Naive thymus-derived CD4-positive, alpha-beta T cell (primary cell): Measurements from ENCODE around the gene TMED7. TPM values are rescaled to one million over a fixed set of nuclear protein-coding genes. Genes with fewer than 3 reads are reported as not detected.

Experiments used
- ATAC-seq: fragments of 150-1000 bp; cut with Tn5 transposase; 2 replicates; pipeline ENCODE4 v1.10.0; 2021; ENCODE audit warnings: mild to moderate bottlenecking, moderate library complexity
- CTCF ChIA-PET: fragments of 350-600 bp; sonication (Branson Sonifier 250); formaldehyde crosslinking; loops from one replicate; lab custom pipeline; 2021; ENCODE audit warnings: antibody characterized with exemption; lab: Charles Lee
- POLR2A ChIA-PET: fragments of 350-600 bp; sonication (Branson Sonifier 250); formaldehyde crosslinking; loops from one replicate; lab custom pipeline; 2021; ENCODE audit warnings: antibody characterized with exemption, inconsistent platforms; lab: Charles Lee
- DNase-seq, 9 donors: peaks; one replicate each; pipeline versions ENCODE4 v3.0.0 to v3.0.0-alpha.2; 2020 to 2022; ENCODE audit warnings: mixed read lengths in 1 of 9
- H3K27ac ChIP-seq: one replicate; pipeline ENCODE4 v1.7.0; 2013; ENCODE audit warnings: mild to moderate bottlenecking, low read depth, low read length, moderate library complexity
- H3K27me3 ChIP-seq, 2 donors: one replicate each; pipeline ENCODE4 v1.7.0; 2013; ENCODE audit warnings: low read length in 2 of 2, mild to moderate bottlenecking in 2 of 2, moderate library complexity in 2 of 2; ENCODE audit not compliant: control insufficient read depth in 2 of 2, insufficient read depth in 2 of 2
- H3K36me3 ChIP-seq, 3 experiments: 1 replicate in 2 of 3; 2 replicates in 1 of 3; pipeline ENCODE4 v1.7.0; 2013; ENCODE audit warnings: low read length in 3 of 3, mild to moderate bottlenecking in 3 of 3, moderate library complexity in 1 of 3; ENCODE audit not compliant: insufficient read depth in 3 of 3, control insufficient read depth in 2 of 3
- H3K4me1 ChIP-seq, 2 donors: one replicate each; pipeline ENCODE4 v1.7.0; 2013; ENCODE audit warnings: low read length in 2 of 2, mild to moderate bottlenecking in 2 of 2, moderate library complexity in 1 of 2; ENCODE audit not compliant: control insufficient read depth in 2 of 2, insufficient read depth in 2 of 2
- H3K4me3 ChIP-seq: 2 replicates; pipeline ENCODE4 v1.7.0; 2013; ENCODE audit warnings: mild to moderate bottlenecking, low read length
- H3K9me3 ChIP-seq, 3 experiments: 1 replicate in 2 of 3; 2 replicates in 1 of 3; pipeline ENCODE4 v1.7.0; 2013; ENCODE audit warnings: low read length in 3 of 3; ENCODE audit not compliant: control insufficient read depth in 2 of 3
- H3K27ac Mint-ChIP-seq, 9 donors: one replicate each; pipeline ENCODE4 v1.8.0; 2020 to 2022; ENCODE audit warnings: mixed read lengths in 9 of 9, mild to moderate bottlenecking in 8 of 9, moderate library complexity in 5 of 9, inconsistent platforms in 2 of 9
- H3K27me3 Mint-ChIP-seq, 5 donors: one replicate each; pipeline ENCODE4 v1.8.0; 2021 to 2022; ENCODE audit warnings: mixed read lengths in 5 of 5, mild to moderate bottlenecking in 1 of 5
- H3K36me3 Mint-ChIP-seq, 5 donors: one replicate each; pipeline ENCODE4 v1.8.0; 2020 to 2022; ENCODE audit warnings: mixed read lengths in 5 of 5, mild to moderate bottlenecking in 3 of 5, inconsistent platforms in 1 of 5
- H3K4me1 Mint-ChIP-seq, 7 donors: one replicate each; pipeline ENCODE4 v1.8.0; 2020 to 2022; ENCODE audit warnings: mixed read lengths in 7 of 7, mild to moderate bottlenecking in 3 of 7, inconsistent platforms in 1 of 7
- H3K4me3 Mint-ChIP-seq, 10 donors: one replicate each; pipeline ENCODE4 v1.8.0; 2020 to 2022; ENCODE audit warnings: mild to moderate bottlenecking in 10 of 10, mixed read lengths in 10 of 10, moderate library complexity in 6 of 10, inconsistent platforms in 2 of 10
- H3K9me3 Mint-ChIP-seq, 11 donors: one replicate each; pipeline ENCODE4 v1.8.0; 2020 to 2022; ENCODE audit warnings: mixed read lengths in 11 of 11, mild to moderate bottlenecking in 4 of 11, inconsistent platforms in 1 of 11, moderate library complexity in 1 of 11
- intact Hi-C, 2 donors: fragments of 100-400 bp; cut with micrococcal nuclease; formaldehyde crosslinking; loops; one replicate each; pipeline ENCODE4 v1.15.1; 2023
- polyA plus RNA-seq, 2 donors: library from polyadenylated mRNA; unstranded; fragments of 300-500 nt; fragmentation: Illumina TruSeq; gene quantifications; one replicate each; pipeline ENCODE4 v1.2.3, GENCODE V29; 2021
- total RNA-seq, 6 experiments: library from RNA in 5 of 6; stranded (reverse) in 5 of 6; gene quantifications; 1 replicate in 5 of 6; 2 replicates in 1 of 6; pipeline ENCODE4 v1.2.3 and lab custom pipeline; 2021 to 2026

TMED7 gene
- total and polyA plus RNA-seq, 7 experiments from 2014 or later, result 31.5 to 58.0 (median 45.3) TPM

DNA sequence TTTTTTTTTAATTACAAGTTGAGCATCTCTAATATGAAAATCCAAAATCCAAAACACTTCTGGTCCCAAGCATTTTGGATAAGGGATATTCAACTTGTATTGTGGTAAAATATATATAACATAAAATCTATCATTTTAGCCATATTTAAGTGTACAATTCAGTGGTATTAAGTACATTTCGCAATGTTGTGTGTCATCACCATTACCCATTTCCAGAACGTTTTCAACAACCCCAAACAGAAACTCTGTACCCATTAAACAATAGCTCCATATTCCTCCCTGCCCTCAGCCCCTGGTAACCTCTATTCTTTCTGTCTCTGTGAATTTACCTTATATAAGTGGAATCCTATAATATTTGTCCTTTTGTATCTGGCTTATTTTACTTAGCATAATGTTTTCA, 48.5 kb downstream of the TMED7 start:
- Histone ChIP-seq H3K27ac (no peak overlapping the region), H3K4me1 (no peaks in the 10 kb centered on the region), H3K9me3 (no peaks in the 10 kb centered on the region), H3K4me3 (no peak overlapping the region), H3K27me3 (no peaks in the 10 kb centered on the region), H3K36me3 (no peaks in the 10 kb centered on the region)
- Mint-ChIP-seq H3K27me3 (peaks cover 0 to 10% (median 4%) of the 10 kb centered on the region in 5 donors), H3K9me3 (peaks cover 0 to 4% (median 0%) of the 10 kb centered on the region in 11 donors), H3K36me3 (peaks cover 0 to 14% (median 9%) of the 10 kb centered on the region in 5 donors), H3K4me3 (no peak overlapping the region), H3K27ac (no peak overlapping the region), H3K4me1 (peaks cover 0 to 2% (median 0%) of the 10 kb centered on the region in 7 donors)
- CTCF ChIA-PET, result interaction anchor here (0.7 to 12.9 kb wide), 3 partner anchors 14 to 269 kb away, joined by 3 to 159 read pairs (median 4); no protein-coding TSS in a partner anchor
- ATAC-seq (no peak), DNase-seq (no peak)
- POLR2A ChIA-PET, result interaction anchor here (0.6 kb wide), 1 partner anchor 265 kb away, joined by 4 read pairs; no protein-coding TSS in a partner anchor
- intact Hi-C loops, result loop anchor here in 1 of 2 donors (10.0 kb wide), 1 partner anchor 193 kb away; no protein-coding TSS in a partner anchor

- H3K36me3 Mint-ChIP-seq, result peaks cover 0 to 5% (median 2%) of the 10 kb centered on the region in 5 donors
- Histone ChIP-seq H3K4me1 (no peaks in the 10 kb centered on the region), H3K36me3 (no peaks in the 10 kb centered on the region), H3K4me3 (no peak overlapping the region), H3K27me3 (no peaks in the 10 kb centered on the region), H3K9me3 (no peaks in the 10 kb centered on the region), H3K27ac (no peak overlapping the region)
- no peak overlapping the region for H3K4me3 Mint-ChIP-seq
- peaks cover 0 to 4% (median 0%) of the 10 kb centered on the region in 11 donors for H3K9me3 Mint-ChIP-seq
- intact Hi-C loops, result loop anchor here in 1 of 2 donors (10.0 kb wide), 1 partner anchor 191 kb away; no protein-coding TSS in a partner anchor
- peaks cover 0 to 2% (median 0%) of the 10 kb centered on the region in 7 donors for H3K4me1 Mint-ChIP-seq
- ChIA-PET CTCF (interaction anchor here (0.7 to 12.9 kb wide), 9 partner anchors 11 to 1963 kb away, joined by 3 to 159 read pairs (median 4); no protein-coding TSS in a partner anchor), POLR2A (no interaction called here)
- ATAC-seq, result no peak
- no peak overlapping the region for H3K27ac Mint-ChIP-seq
- no peak for DNase-seq
- H3K27me3 Mint-ChIP-seq, result peaks cover 0 to 21% (median 4%) of the 10 kb centered on the region in 5 donors
These were observed 50.4 kb downstream of the TMED7 start for GRCh38 chr5:115575167-115576070.

GRCh38 chr5:115573133-115573532, 52.7 kb downstream of the TMED7 start:
- Histone ChIP-seq H3K4me1 (no peaks in the 10 kb centered on the region), H3K36me3 (no peaks in the 10 kb centered on the region), H3K9me3 (no peaks in the 10 kb centered on the region), H3K27me3 (no peaks in the 10 kb centered on the region), H3K27ac (no peak overlapping the region), H3K4me3 (no peak overlapping the region)
- Mint-ChIP-seq H3K9me3 (peaks cover 0 to 4% (median 0%) of the 10 kb centered on the region in 11 donors), H3K27me3 (peaks cover 0 to 21% (median 4%) of the 10 kb centered on the region in 5 donors), H3K27ac (no peak overlapping the region), H3K36me3 (peaks cover 0 to 4% (median 0%) of the 10 kb centered on the region in 5 donors), H3K4me3 (no peak overlapping the region), H3K4me1 (peaks cover 0 to 2% (median 0%) of the 10 kb centered on the region in 7 donors)
- intact Hi-C loops, result loop anchor here (5.0 to 10.0 kb wide), 2 partner anchors 188 to 476 kb away; no protein-coding TSS in a partner anchor
- ChIA-PET CTCF (interaction anchor here (0.6 to 12.9 kb wide), 2 partner anchors 265 to 268 kb away, joined by 3 to 159 read pairs; partner anchors contain the start of gene ATG12), POLR2A (no interaction called here)
- DNase-seq, result no peak
- ATAC-seq, result no peak

- no peak overlapping the region for H3K27ac Mint-ChIP-seq
- no peaks in the 10 kb centered on the region for H3K36me3 Mint-ChIP-seq
- H3K27me3 Mint-ChIP-seq, result peaks cover 0 to 26% (median under 1%) of the 10 kb centered on the region in 5 donors
- Histone ChIP-seq H3K4me3 (no peak overlapping the region), H3K36me3 (no peaks in the 10 kb centered on the region), H3K4me1 (no peaks in the 10 kb centered on the region), H3K27me3 (no peaks in the 10 kb centered on the region), H3K27ac (no peak overlapping the region), H3K9me3 (no peaks in the 10 kb centered on the region)
- peaks cover 0 to 2% (median 0%) of the 10 kb centered on the region in 7 donors for H3K4me1 Mint-ChIP-seq
- intact Hi-C loops, result loop anchor here (5.0 to 10.0 kb wide), 2 partner anchors 187 to 474 kb away; no protein-coding TSS in a partner anchor
- ChIA-PET POLR2A (no interaction called here), CTCF (interaction anchor here (12.9 kb wide), 1 partner anchor 263 kb away, joined by 159 read pairs; no protein-coding TSS in a partner anchor)
- H3K4me3 Mint-ChIP-seq, result no peak overlapping the region
- no peaks in the 10 kb centered on the region for H3K9me3 Mint-ChIP-seq
- ATAC-seq (no peak), DNase-seq (no peak)
These were observed 54.4 kb downstream of the TMED7 start for GRCh38 chr5:115571441-115571878.

GRCh38 chr5:115568668-115569067, 57.2 kb downstream of the TMED7 start:
- no peaks in the 10 kb centered on the region for H3K9me3 ChIP-seq
- H3K9me3 Mint-ChIP-seq, result peaks cover 0 to 8% (median 0%) of the 10 kb centered on the region in 11 donors
- POLR2A ChIA-PET, result interaction anchor here (0.6 kb wide), 1 partner anchor 25 kb away, joined by 4 read pairs; no protein-coding TSS in a partner anchor
- ATAC-seq (no peak), DNase-seq (no peak)
- intact Hi-C loops, result no loop called here
- peaks cover 0 to 4% (median 0%) of the 10 kb centered on the region in 5 donors for H3K36me3 Mint-ChIP-seq
- peaks cover 4 to 34% (median 6%) of the 10 kb centered on the region in 5 donors for H3K27me3 Mint-ChIP-seq
- H3K4me1 Mint-ChIP-seq, result no peaks in the 10 kb centered on the region
- CTCF ChIA-PET, result interaction anchor here (0.7 to 12.9 kb wide), 2 partner anchors 42 to 260 kb away, joined by 3 to 159 read pairs; no protein-coding TSS in a partner anchor
- H3K4me3 ChIP-seq, result no peak overlapping the region
- H3K27ac Mint-ChIP-seq, result no peak overlapping the region
- H3K27me3 ChIP-seq, result no peaks in the 10 kb centered on the region
- H3K27ac ChIP-seq, result no peak overlapping the region
- H3K36me3 ChIP-seq, result no peaks in the 10 kb centered on the region
- no peak overlapping the region for H3K4me3 Mint-ChIP-seq
- no peaks in the 10 kb centered on the region for H3K4me1 ChIP-seq

- POLR2A ChIA-PET, result no interaction called here
- Histone ChIP-seq H3K9me3 (no peaks in the 10 kb centered on the region), H3K36me3 (no peaks in the 10 kb centered on the region), H3K27ac (no peak overlapping the region), H3K4me1 (no peaks in the 10 kb centered on the region), H3K4me3 (no peak overlapping the region), H3K27me3 (peaks cover 0 to 5% of the 10 kb centered on the region in 2 donors)
- Mint-ChIP-seq H3K4me3 (no peak overlapping the region), H3K4me1 (no peaks in the 10 kb centered on the region), H3K36me3 (peaks cover 0 to 4% (median 0%) of the 10 kb centered on the region in 5 donors), H3K27me3 (peaks cover 14 to 30% (median 22%) of the 10 kb centered on the region in 5 donors), H3K9me3 (peaks cover 0 to 11% (median 5%) of the 10 kb centered on the region in 11 donors), H3K27ac (no peak overlapping the region)
- DNase-seq (no peak), ATAC-seq (no peak)
- CTCF ChIA-PET, result interaction anchor here (2.2 kb wide), 1 partner anchor 9 kb away, joined by 5 read pairs; no protein-coding TSS in a partner anchor
- intact Hi-C loops, result no loop called here
These were observed 60.6 kb downstream of the TMED7 start for GRCh38 chr5:115565233-115565632.
